ENCODE measurements around the gene RIBC2.
"Not testable (repeated sequence)": the region's sequence is repeated elsewhere in the genome, so short reads cannot be mapped to it uniquely, and the experiment has no call there.

RIBC2 gene, protein sequence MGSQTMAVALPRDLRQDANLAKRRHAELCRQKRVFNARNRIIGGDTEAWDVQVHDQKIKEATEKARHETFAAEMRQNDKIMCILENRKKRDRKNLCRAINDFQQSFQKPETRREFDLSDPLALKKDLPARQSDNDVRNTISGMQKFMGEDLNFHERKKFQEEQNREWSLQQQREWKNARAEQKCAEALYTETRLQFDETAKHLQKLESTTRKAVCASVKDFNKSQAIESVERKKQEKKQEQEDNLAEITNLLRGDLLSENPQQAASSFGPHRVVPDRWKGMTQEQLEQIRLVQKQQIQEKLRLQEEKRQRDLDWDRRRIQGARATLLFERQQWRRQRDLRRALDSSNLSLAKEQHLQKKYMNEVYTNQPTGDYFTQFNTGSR

DNA sequence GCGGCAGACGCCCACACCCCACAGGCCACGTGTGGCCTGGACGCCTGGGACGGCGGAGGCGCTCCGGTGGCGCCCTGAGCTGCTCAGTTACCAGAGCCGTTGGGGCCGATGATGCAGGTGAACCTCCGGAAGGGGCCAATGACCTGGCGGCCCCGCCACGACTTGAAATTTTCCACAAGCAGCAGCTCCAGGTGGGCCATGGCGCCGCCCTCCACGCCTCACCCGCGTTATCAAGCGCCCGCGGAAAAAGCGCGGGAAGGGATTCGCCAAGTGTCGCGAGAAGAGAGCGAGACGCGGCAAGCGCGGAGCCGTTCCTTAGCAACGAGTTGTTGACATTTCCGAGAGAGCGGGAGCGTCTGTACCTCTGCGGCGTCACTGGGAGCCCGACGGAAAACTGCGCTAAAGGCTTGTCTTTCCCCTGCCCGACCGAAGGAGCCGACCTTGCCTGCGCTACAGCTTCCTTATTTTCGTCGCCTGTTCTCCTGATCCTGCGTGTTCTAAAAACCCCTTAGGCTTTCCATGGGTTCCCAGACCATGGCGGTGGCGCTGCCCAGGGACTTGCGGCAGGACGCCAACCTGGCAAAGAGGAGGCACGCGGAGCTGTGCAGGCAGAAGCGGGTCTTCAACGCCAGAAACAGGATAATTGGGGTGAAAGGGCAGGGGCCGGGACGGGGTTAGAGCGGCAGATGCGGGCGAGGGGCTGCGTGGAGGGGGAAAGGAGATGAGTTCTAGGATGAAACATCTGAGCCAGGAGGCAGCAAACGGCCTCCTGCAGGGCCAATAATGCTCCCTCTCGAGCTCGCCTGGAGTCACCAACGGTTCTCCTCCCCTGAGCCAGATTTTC is at the start of gene RIBC2, which contains the start of gene SMC1B:
RIBC2 (plus strand) TSS at position 326 of the 844 bp plus-strand sequence; CDS start at position 520, 194 bp downstream.
SMC1B (minus strand) TSS at position 232 of the 844 bp plus-strand sequence; CDS start at position 200, 32 bp downstream.
- POLR2A ChIA-PET = no interaction called here
- DNase-seq (ENCODE audit: low read depth, low spot score) = no peak
- TF ChIP-seq, protein P1, sequence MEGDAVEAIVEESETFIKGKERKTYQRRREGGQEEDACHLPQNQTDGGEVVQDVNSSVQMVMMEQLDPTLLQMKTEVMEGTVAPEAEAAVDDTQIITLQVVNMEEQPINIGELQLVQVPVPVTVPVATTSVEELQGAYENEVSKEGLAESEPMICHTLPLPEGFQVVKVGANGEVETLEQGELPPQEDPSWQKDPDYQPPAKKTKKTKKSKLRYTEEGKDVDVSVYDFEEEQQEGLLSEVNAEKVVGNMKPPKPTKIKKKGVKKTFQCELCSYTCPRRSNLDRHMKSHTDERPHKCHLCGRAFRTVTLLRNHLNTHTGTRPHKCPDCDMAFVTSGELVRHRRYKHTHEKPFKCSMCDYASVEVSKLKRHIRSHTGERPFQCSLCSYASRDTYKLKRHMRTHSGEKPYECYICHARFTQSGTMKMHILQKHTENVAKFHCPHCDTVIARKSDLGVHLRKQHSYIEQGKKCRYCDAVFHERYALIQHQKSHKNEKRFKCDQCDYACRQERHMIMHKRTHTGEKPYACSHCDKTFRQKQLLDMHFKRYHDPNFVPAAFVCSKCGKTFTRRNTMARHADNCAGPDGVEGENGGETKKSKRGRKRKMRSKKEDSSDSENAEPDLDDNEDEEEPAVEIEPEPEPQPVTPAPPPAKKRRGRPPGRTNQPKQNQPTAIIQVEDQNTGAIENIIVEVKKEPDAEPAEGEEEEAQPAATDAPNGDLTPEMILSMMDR (IDR thresholded peaks at IDR 0.05; ENCODE audit: insufficient read depth, low read length, missing control alignments) = no peak
- peak within 1 kb of the TSS; percentile 64 for H3K4me3 ChIP-seq (ENCODE audit: low read depth, low read length)
- CTCF ChIA-PET = interaction anchor here (0.8 to 0.9 kb wide), 4 partner anchors 10 to 140 kb away, joined by 3 to 5 read pairs (median 4); no protein-coding TSS in a partner anchor

DNA sequence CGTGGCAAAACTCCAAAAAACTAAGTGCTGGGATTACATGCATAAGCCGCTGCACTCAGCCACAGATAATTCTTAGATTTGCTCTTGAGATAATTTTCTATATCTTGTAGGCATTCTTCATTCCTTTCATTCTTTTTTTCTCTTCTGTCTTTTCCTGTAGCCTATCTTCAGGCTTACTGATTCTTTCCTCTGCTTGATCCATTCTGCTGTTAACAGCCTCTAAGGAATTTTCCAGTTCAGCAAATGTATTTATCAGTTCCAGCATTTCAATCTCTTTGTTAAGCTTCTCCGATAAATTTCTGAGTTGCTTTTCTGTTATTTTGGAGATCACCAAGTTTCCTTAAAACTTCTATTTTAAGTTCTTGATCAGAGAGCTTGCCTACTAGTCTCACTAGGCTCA is 46.8 kb upstream of the RIBC2 start:
- POLR2A ChIA-PET = no interaction called here
- no peak for DNase-seq (ENCODE audit: low read depth, low spot score)
- H3K4me3 ChIP-seq (ENCODE audit: low read depth, low read length) = no peak overlapping the region
- CTCF ChIA-PET = no interaction called here
- TF ChIP-seq, protein P1 (IDR thresholded peaks at IDR 0.05; ENCODE audit: insufficient read depth, low read length, missing control alignments) = no peak

DNA sequence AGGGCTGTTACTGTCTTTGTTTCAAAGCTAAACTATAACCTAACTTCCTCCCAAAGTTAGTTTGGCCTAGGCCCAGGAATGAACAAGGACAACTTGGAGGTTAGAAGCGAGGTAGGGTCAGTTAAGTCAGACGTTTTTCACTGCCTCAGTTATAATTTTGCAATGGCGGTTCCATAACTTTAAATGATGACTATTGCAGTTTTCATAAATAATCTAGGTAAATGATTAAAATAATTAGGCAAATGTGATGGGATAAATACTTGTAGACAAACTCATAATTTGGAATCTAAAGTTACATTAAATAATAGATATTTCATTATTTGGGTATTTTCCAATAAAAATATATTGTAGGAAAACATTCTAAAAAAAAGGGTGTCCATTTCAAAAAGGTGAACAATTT is 39.9 kb upstream of the RIBC2 start:
- H3K4me3 ChIP-seq (ENCODE audit: low read depth, low read length); POLR2A ChIA-PET: not testable (repeated sequence)
- CTCF ChIA-PET = interaction anchor here (1.4 kb wide), 1 partner anchor 18 kb away, joined by 3 read pairs; no protein-coding TSS in a partner anchor

DNA sequence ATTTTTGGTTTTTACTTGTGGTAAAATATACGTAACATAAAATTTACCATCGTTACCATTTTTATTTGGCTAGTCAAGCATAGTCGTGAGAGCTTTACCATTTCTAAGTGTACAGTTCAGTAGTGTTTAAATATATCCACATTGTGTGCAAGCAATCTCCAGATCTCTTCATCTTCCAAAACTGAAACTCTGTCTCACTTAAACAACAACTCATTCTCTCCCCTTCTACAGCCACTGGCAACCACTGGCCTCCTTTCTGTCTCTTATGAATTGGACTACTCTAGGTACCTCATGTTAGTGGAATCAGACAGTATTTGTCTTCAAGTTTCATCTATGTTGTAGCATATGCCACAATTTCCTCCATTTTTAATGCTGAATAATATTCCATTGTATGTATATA is 37.5 kb upstream of the RIBC2 start:
- TF ChIP-seq, protein P1 (IDR thresholded peaks at IDR 0.05; ENCODE audit: insufficient read depth, low read length, missing control alignments) = no peak
- POLR2A ChIA-PET = no interaction called here

More for the DNA sequence above, 39.9 kb upstream of the RIBC2 start:
- DNase-seq (ENCODE audit: low read depth, low spot score) = not testable (repeated sequence)

DNA sequence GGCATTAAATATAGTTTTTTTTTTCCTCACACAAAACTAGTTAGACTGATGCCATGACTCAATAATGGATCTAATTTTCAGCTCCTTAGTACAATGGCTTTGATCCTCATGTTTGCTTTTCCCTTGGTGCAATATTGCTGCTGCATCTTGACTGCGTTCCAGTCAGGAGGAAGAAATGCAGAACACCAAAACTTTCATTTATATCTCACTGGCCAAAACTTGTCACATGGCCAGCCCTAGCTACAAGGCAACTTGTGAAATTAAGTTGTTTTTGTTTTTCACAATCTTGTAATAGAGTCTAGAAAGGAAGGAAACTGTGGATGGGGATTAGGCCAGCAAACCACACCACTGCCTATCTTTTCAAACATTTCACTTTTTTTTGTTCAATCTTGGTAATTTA is 36.8 kb upstream of the RIBC2 start:
- DNase-seq (ENCODE audit: low read depth, low spot score) = no peak
- CTCF ChIA-PET = no interaction called here
- POLR2A ChIA-PET = no interaction called here
- H3K4me3 ChIP-seq (ENCODE audit: low read depth, low read length) = no peak overlapping the region
- TF ChIP-seq, protein P1 (IDR thresholded peaks at IDR 0.05; ENCODE audit: insufficient read depth, low read length, missing control alignments) = no peak

More for the DNA sequence above, 37.5 kb upstream of the RIBC2 start:
- CTCF ChIA-PET = no interaction called here
- no peak for DNase-seq (ENCODE audit: low read depth, low spot score)
- H3K4me3 ChIP-seq (ENCODE audit: low read depth, low read length) = no peak overlapping the region

DNA sequence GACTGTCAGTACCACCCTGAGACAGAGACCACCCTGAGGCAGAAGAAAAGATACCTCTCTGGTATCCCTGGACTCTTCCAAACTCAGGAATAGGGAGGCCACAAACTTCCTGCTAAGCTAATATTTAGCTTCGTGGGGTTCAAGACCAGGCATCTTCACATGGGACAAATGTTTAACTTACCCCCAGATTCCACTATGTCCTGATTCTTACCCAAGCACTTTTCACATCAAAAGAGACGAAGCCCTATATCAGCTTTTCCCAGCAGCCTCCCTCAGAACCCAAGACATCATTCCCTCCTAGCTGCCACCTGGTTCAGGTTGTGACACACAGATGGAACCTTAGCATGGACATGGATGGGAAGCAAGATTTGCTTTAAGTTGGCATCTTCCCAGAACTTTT is 32.1 kb upstream of the RIBC2 start:
- CTCF ChIA-PET = interaction anchor here (1.3 kb wide), 1 partner anchor 9 kb away, joined by 3 read pairs; no protein-coding TSS in a partner anchor

More for the DNA sequence above, 32.1 kb upstream of the RIBC2 start:
- POLR2A ChIA-PET = interaction anchor here (0.6 kb wide), 1 partner anchor 443 kb away, joined by 3 read pairs; no protein-coding TSS in a partner anchor
- TF ChIP-seq, protein P1 (IDR thresholded peaks at IDR 0.05; ENCODE audit: insufficient read depth, low read length, missing control alignments) = no peak
- no peak overlapping the region for H3K4me3 ChIP-seq (ENCODE audit: low read depth, low read length)
- DNase-seq (ENCODE audit: low read depth, low spot score) = no peak
